GM19351 (cell line): ENCODE measurements around the gene CLMP.
"Not testable (repeated sequence)": the region's sequence is repeated elsewhere in the genome, so short reads cannot be mapped to it uniquely, and the experiment has no call there.

ENCODE experiments used
- ATAC-seq: cut with Tn5 transposase; IDR thresholded peaks from one replicate; pipeline ENCODE4 v1.9.1; 2021; ENCODE audit warnings: mild to moderate bottlenecking, moderate library complexity; ENCODE audit not compliant: unreplicated experiment

CLMP gene

DNA sequence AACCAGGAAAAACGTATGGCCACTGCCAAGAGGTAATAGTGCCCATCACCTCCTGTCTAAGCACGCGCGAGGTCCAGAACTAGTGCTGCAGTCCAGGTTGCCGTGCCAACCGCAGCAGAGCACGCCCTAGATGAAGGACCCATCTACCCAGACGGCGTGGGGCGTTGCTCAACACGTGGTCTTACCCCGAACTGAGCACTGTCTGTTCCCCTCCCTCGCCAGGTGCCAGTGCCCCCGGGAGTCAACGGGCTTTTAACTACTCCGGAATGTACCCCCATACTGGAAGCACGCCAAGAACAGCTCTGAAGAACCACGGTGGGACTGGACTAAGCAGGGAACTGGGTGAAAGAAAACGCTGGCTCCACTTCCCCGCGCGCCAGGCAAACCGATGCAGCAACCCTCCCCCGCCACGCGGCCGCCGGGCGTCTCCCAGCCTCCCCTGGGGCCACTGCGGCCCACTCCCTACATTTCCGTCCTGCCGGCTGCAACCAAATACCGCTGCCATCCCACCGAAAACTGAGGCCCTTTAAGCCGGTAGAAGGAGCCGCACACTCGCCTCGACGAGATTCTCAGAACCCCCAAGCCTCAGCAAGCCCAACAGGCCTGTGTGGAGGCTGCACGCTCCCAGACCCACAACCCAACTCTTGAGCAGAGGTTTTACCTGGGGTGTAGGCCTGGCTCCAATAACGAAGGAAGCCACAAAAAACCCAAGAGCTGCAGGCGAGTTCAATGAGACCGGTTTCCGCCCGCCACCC, 133.5 kb downstream of the CLMP start, which contains the start of gene HSPA8:
TSS of gene HSPA8 (minus strand) at position 734 of the 755 bp plus-strand sequence. CDS start 812 bp downstream, outside the sequence.
- ATAC-seq = peak; percentile 17

DNA sequence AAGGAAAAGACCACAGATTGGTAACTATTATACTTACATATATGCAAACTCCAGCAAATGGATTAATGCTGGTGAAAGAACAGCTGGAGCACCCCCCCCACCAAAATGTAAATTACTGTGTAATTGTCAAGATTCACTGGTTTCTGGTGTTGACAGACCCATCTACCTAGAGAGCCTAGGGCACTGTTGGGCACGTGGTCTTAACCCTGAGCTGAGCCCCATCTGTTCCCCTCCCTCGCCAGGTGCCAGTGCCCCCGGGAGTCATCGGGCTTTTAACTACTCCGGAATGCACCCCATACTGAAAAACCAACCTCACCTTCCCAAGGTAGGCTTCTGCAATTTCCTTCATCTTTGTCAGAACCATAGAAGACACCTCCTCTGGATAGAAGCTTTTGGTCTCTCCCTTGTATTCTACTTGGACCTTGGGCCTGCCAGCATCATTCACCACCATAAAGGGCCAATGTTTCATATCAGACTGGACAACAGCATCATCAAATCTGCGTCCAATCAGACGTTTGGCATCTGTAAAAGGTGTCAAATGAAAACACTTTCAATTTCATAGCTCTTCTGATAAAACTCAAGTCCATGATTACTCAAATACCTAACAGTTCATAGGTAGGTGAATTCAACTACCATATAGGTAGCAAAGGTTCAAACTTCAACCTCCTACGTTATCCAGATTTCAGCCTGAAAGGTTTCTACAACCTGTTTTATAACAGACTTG, 134.6 kb downstream of the CLMP start:
- no peak for ATAC-seq

DNA sequence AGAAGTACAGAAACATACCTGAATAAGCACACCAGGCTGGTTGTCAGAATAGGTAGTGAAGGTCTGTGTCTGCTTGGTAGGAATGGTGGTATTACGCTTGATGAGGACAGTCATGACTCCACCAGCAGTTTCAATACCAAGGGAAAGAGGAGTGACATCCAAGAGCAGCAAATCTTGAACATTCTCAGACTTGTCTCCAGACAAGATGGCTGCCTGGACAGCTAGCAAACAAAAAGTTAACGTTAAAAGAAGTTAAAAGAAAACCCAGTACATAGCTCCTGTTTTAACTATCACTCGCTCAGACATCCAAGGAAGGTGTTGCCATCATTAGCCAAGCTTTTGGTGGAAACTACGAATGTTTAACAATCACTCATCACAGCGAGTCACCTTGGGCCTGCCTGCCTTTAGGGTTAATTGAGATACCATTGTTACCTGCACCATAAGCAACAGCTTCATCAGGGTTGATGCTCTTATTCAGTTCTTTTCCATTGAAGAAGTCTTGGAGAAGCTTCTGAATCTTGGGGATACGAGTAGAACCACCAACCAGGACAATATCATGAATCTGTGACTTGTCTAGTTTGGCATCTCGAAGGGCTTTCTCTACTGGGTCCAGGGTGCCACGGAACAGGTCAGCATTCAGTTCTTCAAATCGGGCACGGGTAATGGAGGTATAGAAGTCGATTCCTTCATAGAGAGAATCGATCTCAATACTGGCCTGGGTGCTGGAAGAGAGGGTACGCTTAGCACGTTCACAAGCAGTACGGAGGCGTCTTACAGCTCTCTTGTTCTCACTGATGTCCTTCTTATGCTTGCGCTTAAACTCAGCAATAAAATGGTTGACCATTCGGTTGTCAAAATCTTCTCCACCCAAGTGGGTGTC, 135.8 kb downstream of the CLMP start:
- ATAC-seq = not testable (repeated sequence)

DNA sequence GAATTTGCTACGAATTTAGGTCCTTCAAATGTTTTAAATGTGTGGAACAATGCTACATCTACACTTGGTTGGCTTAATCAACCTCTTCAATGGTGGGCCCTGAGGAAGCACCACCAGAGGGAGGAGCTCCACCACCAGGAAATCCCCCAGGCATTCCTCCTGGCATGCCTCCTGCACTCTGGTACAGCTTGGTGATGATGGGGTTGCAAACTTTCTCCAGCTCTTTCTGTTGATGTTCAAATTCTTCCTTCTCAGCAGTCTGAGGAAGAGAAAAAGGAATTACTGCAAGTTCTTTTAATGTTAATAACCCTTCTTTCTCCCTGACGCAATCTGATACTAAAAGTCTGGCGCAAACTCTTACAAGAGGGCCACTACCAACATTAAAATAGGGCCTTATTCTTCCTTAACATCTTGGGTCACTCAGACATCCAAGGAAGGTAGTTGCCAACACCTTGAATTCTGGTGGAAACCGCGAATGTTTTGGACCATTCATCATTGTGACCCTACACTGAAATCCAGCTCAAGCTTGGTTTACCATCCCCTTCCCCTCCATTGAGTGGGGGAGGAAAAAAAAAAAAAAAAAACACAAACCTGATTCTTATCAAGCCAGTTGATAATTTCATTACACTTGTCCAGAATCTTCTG, 137.3 kb downstream of the CLMP start:
- ATAC-seq = no peak

DNA sequence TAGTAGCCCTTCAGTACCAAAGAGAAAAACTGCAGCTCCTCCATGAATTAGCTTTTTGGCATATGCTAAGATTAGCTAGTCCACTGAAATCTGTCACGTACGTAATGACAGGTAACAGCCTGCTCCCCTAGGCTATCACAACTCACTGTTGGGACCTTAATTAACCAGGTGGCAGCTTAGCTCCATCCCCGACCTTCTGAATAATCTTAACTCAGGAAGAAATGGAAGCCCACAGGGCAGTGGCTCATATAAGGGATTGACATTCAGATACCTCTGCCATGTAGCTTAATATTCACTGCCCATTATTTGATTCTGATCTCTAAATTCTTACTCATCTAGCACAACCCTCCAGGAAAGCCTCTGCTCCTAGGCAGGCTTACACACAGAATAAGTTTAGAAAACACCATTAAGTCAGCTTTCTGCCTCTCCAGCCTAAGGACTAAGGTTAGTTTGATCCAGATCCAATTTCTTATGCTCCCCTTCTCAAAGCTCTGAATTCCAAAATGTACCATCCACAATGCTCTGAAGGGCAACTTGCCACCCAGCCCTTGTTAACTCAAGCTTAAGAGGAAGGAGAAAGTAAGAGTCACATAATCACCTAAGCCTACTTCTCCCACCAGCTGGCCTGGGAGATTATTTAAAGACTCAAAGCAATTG, 138.1 kb downstream of the CLMP start:
- ATAC-seq = no peak

DNA sequence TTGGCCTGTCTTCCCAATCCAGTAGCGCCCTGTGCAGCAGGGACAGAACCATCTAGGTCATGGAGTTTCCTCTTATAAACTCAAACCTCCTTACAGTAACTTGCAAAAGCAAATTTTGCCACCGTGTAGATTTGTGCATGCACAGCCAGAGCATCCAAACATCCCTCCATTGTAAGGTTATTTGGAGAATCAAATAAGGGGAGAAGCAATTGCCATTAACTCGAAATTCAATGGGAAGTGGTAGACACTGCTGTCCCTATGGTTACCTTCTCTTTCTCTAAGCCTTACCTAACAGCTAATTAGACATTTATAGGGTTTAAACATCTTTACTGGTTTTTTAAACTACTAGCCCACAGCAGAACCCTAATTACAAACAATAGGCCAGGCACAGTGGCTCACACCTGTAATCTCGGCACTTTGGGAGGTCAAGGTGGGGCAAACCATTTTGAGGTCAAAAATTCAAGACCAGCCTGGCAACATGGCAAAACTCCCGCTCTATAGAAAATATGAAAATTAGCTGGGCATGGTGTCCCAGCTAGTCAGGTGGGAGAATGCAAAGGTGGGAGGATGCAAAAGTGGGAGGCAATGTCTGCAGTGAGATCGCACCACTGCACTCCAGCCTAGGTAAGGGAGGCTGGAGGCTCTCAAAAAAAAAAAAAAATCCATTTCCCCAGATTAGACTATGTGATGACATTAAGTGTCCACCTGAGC, 139.7 kb downstream of the CLMP start:
- no peak for ATAC-seq

DNA sequence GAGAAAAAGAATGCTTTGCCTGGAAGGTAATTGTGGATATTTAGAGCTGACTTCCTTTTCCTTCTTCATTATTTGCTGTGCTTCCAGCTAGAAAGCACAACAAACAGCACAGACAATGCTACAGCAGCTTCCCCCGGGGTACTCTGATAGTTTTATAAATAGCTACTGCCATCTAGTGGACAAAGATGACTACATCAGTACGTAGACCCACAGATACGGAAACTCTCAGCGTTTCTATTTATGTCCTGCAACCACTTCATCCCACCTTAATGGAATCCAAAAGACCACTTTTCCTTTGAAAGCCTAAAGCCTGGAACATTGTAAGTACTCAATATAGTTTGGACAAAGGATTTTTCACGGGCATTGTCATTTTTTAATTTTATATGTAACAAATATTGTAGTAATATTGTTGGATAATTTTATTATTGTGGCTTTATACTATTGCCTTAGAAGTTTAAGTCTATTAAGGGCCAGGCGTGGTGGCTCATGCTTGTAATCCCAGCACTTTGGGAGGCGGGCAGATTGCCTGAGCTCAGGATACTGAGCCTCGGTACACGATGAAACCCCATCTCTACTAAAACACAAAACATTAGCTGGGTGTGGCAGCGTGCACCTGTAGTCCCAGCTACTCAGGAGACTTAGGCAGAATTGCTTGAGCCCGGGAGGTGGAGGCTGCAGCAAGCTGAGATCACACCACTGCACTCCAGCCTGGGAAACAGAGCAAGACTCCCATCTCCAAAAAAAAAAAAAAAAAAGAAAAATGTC, 140.6 kb downstream of the CLMP start:
- peak; percentile 77 for ATAC-seq

DNA sequence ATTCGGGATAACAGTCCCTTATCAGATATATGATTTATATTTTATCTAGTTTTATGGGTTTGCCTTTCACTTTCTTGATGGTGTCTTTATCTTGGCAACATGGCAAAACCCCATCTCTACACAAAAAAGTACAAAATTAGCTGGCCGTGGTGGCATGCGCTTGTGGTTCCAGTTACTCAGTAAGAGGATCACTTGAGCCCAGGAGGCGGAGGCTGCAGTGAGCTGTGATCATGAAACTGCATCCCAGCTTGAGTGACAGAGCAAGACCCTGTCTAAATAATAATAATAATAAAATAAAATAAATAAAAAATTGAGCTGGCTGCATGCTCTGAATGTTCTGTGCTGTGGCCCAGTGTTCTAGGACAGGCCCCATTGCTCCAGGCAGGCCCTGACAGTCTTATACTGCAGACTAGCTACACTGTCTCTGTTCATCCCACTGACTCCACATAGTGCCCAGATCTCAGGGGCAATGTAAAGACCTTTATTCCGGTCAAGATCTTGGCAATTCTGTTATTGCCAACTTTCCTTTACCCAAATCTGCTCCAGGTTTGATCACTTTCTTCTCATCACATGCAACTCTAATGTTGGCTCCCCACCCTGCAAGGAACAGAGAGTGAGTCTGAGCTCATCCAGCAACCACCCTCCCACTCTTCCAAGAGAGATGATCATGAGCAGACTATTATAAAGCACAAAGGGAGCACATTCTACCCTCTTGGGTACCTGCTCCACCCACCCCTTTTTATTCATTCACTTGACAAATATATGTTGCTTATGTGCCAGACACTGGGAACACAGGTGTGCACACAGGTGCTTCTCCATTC, 141.9 kb downstream of the CLMP start:
- no peak for ATAC-seq

DNA sequence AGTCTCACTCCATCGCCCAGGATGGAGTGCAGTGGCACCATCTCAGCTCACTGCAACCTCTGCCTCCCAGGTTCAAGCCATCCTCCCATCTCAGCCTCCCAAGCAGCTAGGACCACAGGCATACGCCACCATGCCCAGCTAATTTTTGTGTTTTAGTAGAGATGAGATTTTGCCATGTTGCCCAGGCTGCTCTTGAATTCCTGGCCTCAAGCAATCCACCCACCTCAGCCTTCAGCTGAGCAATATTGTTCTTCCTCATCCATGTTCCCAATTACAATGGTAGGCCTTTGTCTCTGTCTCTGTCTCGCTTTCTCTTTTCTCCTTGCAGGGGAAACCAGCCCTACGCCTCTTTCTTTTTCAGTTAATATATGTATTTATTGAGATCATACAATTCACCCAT, 143.4 kb downstream of the CLMP start:
- ATAC-seq = no peak

DNA sequence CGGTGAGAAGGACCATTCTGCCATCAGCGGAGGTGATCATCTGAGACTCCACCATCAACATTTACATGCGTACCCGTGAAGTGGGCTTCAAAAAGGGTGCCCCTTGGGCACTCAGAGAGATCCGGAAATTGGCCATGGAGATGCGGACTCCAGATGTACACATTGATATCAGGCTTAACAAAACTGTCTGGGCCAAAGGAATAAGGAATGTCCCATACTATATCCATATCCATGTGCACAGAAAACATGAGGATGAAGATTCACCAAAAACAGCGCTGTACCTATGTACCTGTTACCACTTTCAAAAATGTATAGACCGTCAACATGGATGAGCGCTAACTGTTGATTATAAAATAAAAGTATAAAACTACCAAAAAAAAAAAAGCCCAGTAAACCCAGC, 143.9 kb downstream of the CLMP start:
- ATAC-seq = no peak

DNA sequence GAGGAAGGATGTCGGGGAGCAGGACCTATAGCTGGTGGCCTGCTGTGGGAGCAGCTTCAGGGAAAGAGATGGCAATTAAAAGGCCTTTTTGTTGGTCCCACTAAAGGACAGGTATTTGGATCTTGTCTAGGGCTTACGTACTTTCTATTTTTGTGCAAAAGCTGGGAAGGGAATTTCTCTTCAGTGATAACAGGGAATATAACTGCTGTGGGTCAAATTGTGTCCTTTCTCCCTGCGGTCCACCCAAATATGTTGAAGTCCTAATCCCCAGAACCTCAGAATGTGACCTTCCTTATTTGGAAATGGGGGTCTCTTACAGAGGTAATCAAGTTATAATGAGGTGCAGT, 147.1 kb downstream of the CLMP start:
- no peak for ATAC-seq

DNA sequence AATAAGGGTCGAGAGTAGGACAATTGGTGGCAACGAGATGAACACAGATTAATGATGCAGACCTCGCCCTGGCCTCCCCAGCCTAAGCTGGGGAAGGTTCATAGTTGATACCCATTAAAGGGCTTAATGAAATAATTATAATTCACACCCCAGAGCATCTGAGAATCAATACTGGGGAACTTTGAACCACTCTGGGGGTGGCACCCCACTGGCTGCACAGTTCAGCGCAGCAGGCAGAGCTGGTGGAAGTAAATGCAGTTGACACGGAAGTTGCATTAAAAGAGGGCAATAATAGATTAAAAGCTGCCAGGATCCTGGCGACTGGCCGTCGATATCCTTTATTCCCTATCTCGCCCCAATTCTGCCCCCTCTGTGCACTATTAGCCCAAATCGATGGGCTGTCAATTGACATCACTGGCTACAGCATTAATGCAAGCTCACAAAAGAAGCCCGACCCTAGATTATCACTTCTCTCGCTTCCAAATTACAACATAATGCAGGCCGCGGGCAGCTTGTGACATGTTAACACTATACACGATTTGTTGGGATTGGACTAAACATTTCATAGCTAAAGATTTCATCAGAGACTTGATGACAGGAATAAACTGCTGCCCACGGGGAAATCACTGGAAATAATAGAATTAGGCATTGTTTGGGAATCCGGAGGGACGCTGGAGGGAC, 147.6 kb downstream of the CLMP start:
- ATAC-seq = no peak

DNA sequence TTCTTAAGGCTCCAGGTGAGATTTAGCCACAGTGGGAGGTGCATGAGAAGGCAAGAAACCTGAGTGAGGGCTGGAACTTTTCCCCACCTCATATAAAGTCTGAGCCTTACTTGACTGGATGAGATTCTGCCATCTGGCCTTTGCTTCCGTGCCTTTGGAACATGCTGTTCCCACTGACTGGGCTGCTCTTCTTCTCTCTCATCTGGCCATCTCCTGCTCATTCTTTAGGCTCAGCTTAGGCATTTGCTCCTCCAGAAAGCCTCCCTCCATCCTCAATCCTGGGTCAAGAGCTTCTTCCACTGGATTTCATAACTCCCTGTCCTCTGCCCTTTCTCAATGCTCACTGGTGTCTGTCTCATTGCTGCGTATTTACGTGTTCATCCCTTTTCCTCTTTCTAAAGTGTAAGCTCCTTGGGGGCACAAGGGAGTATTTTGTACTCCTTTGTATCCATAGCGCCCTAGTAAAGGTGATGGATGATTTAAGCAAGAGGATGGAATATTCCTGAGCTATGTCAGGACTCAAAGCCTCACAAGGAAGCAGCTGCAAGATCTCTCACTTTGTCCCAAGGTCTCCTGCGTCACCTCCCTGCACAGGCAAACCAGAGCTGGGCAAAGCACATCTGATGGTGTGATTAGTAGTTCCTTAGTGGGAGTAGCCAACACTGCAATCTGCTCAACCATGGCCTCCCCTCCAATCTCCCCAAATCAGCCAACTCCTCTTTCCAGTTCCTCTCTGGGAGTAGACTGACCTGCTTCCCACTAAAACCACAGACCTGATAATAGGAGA, 148.4 kb downstream of the CLMP start:
- ATAC-seq = no peak

DNA sequence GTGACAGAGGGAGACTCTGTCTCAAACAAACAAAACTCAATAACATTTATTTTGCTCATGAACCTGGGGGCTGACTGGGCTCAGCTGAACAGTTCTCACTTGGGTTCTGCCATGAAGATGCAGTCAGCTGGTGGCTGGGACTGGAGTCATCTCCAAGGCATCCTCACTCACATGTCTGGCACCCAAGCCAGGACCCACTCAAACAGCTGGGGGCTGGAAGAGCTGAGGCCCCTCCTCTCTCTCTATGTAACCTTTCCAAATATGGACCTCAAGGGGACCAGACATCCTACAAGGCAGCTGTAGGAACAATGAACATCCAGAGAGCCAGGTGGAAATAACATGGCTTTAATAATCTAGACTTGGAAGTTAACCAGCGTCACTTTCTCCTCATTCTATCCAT, 149.9 kb downstream of the CLMP start:
- ATAC-seq = no peak

DNA sequence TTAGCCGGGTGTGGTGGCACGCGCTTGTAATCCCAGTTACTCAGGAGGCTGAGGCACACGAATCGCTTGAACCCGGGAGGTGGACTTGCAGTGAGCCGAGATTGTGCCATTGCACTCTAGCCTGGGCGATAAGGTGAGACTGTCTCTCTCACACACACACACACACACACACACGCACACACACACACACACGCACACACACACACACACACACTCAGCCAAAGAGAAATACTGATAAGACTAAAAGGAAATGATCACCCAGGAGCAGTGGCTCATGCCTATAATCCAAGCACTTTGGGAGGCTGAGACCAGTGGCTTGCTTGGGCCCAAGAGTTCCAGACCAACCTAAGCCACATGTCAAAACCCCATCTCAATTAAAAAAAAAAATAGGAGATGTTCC, 153.9 kb downstream of the CLMP start:
- ATAC-seq = no peak

DNA sequence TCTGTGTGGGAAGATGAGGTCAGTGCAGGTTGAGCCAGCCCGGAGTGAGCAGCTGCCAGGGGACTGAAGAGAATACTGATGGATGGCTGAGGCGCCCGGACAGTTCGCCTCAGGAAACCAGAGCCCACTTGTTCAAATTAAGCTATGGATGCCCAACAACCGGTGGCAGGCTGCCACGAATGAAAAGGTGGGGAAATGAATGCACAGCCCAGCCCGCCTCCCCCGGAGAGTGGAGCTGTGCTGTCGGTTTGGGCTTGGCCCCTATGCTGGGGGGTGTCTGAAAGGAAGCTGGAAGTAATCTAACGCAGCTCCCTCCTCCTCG, 155.0 kb downstream of the CLMP start:
- no peak for ATAC-seq

DNA sequence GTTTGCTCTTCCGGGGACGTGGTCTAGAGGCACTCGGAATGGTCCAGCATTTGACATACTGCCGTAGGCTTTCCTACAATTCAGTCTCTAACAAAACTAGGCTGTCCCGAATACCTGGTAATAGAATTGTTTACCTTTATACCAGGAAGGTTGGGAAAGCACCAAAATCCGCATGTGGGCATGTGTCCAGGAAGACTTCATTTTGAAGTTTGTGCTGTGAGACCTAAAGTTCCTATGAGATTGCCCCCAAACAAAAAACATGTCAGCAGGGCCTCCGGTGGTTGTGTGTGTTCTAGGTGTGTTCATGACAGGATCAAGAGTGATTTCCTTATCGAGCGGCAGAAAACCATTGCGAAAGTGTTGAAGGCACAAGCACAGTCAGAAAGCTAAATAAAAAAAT, 159.2 kb downstream of the CLMP start:
- ATAC-seq = no peak
